Neural progenitor cell (in vitro differentiated cells): ENCODE data around the gene ANP32D. TPM values are rescaled to one million over a fixed set of nuclear protein-coding genes. Genes with fewer than 3 reads are reported as not detected.
"Not testable (repeated sequence)": the region's sequence is repeated elsewhere in the genome, so short reads cannot be mapped to it uniquely, and the experiment has no call there.

Experiments
- DNase-seq: peaks from one replicate; pipeline ENCODE4 v3.0.0-alpha.2; 2016; ENCODE audit warnings: low spot score
- H2AFZ ChIP-seq: fragments of 200-600 bp; sonication (generic); replicated peaks from 2 replicates; pipeline ENCODE4 v1.6.1; 2016; ENCODE audit warnings: antibody characterized with exemption
- H3F3A ChIP-seq: fragments of 200-600 bp; sonication (generic); 2 replicates; pipeline ENCODE4 v1.6.1; 2016; ENCODE audit warnings: antibody characterized with exemption, low read depth
- H3K27ac ChIP-seq: fragments of 200-600 bp; sonication (generic); 2 replicates; pipeline ENCODE4 v1.5.1; 2016; ENCODE audit warnings: mild to moderate bottlenecking
- H3K27me3 ChIP-seq: fragments of 200-600 bp; sonication (generic); 2 replicates; pipeline ENCODE4 v1.6.1; 2016; ENCODE audit warnings: mild to moderate bottlenecking, moderate library complexity
- H3K36me3 ChIP-seq: fragments of 200-600 bp; sonication (generic); 2 replicates; pipeline ENCODE4 v1.5.1; 2016
- H3K4me1 ChIP-seq: fragments of 200-600 bp; sonication (generic); 2 replicates; pipeline ENCODE4 v1.6.1; 2016; ENCODE audit warnings: mixed run types
- H3K4me2 ChIP-seq: fragments of 200-600 bp; sonication (generic); 2 replicates; pipeline ENCODE4 v1.6.1; 2016
- H3K4me3 ChIP-seq: fragments of 200-600 bp; sonication (generic); 2 replicates; pipeline ENCODE4 v1.5.1; 2016
- H3K79me2 ChIP-seq: fragments of 200-600 bp; sonication (generic); 2 replicates; pipeline ENCODE4 v1.6.1; 2016; ENCODE audit warnings: low read depth
- H3K9ac ChIP-seq: fragments of 200-600 bp; sonication (generic); 2 replicates; pipeline ENCODE4 v1.6.1; 2016
- H3K9me3 ChIP-seq: fragments of 200-600 bp; sonication (generic); 2 replicates; pipeline ENCODE4 v1.5.1; 2016; ENCODE audit warnings: low read depth
- H4K20me1 ChIP-seq: fragments of 200-600 bp; sonication (generic); 2 replicates; pipeline ENCODE4 v1.6.1; 2016; ENCODE audit warnings: low read depth
- H3K27ac Mint-ChIP-seq: 3 replicates; pipeline ENCODE4 v1.8.0; 2021; ENCODE audit warnings: mixed read lengths
- H3K27me3 Mint-ChIP-seq: 2 replicates; pipeline ENCODE4 v1.8.0; 2022; ENCODE audit warnings: low read depth, mild to moderate bottlenecking, inconsistent platforms, moderate library complexity, mixed read lengths; ENCODE audit not compliant: insufficient read depth
- H3K36me3 Mint-ChIP-seq: 3 replicates; pipeline ENCODE4 v1.8.0; 2021; ENCODE audit warnings: mixed read lengths
- H3K4me1 Mint-ChIP-seq: 3 replicates; pipeline ENCODE4 v1.8.0; 2021; ENCODE audit warnings: mixed read lengths
- H3K4me3 Mint-ChIP-seq: 3 replicates; pipeline ENCODE4 v1.8.0; 2021; ENCODE audit warnings: mild to moderate bottlenecking, moderate library complexity, mixed read lengths
- H3K9me3 Mint-ChIP-seq: 3 replicates; pipeline ENCODE4 v1.8.0; 2020; ENCODE audit warnings: mixed read lengths
- EZH2 ChIP-seq: fragments of 200-600 bp; sonication (generic); IDR thresholded peaks from 2 replicates; pipeline ENCODE4 v1.6.1; 2017; ENCODE audit warnings: antibody characterized with exemption, mild to moderate bottlenecking, moderate library complexity
- EZH2phosphoT487 ChIP-seq: fragments of 200-600 bp; sonication (generic); IDR thresholded peaks from 2 replicates; pipeline ENCODE4 v1.6.1; 2017; ENCODE audit warnings: antibody characterized with exemption
- total RNA-seq: library from RNA; depleted of rRNA; stranded (reverse); fragments of >200 nt; gene quantifications from 2 replicates; pipeline ENCODE4 v1.2.3, GENCODE V29; 2015; ENCODE audit warnings: low replicate concordance
- TF ChIP-seq, protein P1 (sequence below): fragments of 200-600 bp; sonication (generic); IDR thresholded peaks from 2 replicates; pipeline ENCODE4 v1.5.1; 2017; ENCODE audit warnings: antibody characterized with exemption, mild to moderate bottlenecking

ANP32D gene
- total RNA-seq, 1 donor from 2014 or later: not detected

DNA sequence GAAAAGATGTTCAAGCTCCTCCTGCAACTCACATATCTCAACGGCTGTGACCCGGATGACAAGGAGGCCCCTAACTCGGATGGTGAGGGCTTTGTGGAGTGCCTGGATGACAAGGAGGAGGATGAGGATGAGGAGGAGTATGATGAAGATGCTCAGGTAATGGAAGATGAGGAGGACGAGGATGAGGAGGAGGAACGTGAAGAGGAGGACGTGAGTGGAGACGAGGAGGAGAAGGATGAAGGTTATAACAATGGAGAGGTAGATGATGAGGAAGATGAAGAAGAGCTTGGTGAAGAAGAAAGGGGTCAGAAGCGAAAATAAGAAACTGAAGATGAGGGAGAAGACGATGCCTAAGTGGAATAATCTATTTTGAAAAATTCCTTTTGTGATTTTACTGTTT, 702 bp downstream of the ANP32D start:
- Histone ChIP-seq H2AFZ (no peak overlapping the region), H3K9ac (no peak overlapping the region), H3K27ac (no peak overlapping the region), H4K20me1 (no peaks in the 10 kb centered on the region), H3K79me2 (no peaks in the 10 kb centered on the region), H3F3A (no peaks in the 10 kb centered on the region), H3K9me3 (no peaks in the 10 kb centered on the region), H3K4me3 (no peak overlapping the region), H3K27me3 (no peaks in the 10 kb centered on the region), H3K36me3 (no peaks in the 10 kb centered on the region), H3K4me1 (no peaks in the 10 kb centered on the region), H3K4me2 (no peak overlapping the region)
- DNase-seq: no peak
- H3K4me1 Mint-ChIP-seq: no peaks in the 10 kb centered on the region
- TF ChIP-seq, protein P1, sequence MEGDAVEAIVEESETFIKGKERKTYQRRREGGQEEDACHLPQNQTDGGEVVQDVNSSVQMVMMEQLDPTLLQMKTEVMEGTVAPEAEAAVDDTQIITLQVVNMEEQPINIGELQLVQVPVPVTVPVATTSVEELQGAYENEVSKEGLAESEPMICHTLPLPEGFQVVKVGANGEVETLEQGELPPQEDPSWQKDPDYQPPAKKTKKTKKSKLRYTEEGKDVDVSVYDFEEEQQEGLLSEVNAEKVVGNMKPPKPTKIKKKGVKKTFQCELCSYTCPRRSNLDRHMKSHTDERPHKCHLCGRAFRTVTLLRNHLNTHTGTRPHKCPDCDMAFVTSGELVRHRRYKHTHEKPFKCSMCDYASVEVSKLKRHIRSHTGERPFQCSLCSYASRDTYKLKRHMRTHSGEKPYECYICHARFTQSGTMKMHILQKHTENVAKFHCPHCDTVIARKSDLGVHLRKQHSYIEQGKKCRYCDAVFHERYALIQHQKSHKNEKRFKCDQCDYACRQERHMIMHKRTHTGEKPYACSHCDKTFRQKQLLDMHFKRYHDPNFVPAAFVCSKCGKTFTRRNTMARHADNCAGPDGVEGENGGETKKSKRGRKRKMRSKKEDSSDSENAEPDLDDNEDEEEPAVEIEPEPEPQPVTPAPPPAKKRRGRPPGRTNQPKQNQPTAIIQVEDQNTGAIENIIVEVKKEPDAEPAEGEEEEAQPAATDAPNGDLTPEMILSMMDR: no peak
- TF ChIP-seq EZH2: no peak
- no peak for TF ChIP-seq EZH2phosphoT487
- H3K4me3 Mint-ChIP-seq: no peak overlapping the region
- H3K9me3 Mint-ChIP-seq: peaks cover 38% of the 10 kb centered on the region
- H3K27me3 Mint-ChIP-seq: peaks cover 5% of the 10 kb centered on the region
- no peak overlapping the region for H3K27ac Mint-ChIP-seq
- H3K36me3 Mint-ChIP-seq: peaks cover 3% of the 10 kb centered on the region

DNA sequence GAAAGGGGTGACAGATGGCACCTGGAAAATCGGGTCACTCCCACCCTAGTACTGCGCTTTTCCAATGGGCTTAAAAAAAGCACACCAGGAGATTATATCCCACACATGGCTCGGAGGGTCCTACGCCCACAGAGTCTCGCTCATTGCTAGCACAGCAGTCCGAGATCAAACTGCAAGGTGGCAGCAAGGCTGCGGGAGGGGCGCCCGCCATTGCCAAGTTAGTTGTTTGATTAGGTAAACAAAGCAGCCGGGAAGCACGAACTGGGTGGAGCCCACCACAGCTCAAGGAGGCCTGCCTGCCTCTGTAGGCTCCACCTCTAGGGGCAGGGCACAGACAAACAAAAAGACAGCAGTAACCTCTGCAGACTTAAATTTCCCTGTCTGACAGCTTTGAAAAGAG, 2.1 kb downstream of the ANP32D start:
- not testable (repeated sequence) for H3K27me3 Mint-ChIP-seq, H3K4me2 ChIP-seq, H3K27me3 ChIP-seq, H3F3A ChIP-seq, H3K9me3 ChIP-seq, H2AFZ ChIP-seq, H3K27ac Mint-ChIP-seq, H4K20me1 ChIP-seq, H3K36me3 ChIP-seq, DNase-seq, H3K4me3 Mint-ChIP-seq, H3K36me3 Mint-ChIP-seq, H3K4me3 ChIP-seq, H3K4me1 Mint-ChIP-seq, H3K4me1 ChIP-seq, H3K27ac ChIP-seq, H3K9ac ChIP-seq, H3K79me2 ChIP-seq
- H3K9me3 Mint-ChIP-seq: peaks cover 28% of the 10 kb centered on the region

DNA sequence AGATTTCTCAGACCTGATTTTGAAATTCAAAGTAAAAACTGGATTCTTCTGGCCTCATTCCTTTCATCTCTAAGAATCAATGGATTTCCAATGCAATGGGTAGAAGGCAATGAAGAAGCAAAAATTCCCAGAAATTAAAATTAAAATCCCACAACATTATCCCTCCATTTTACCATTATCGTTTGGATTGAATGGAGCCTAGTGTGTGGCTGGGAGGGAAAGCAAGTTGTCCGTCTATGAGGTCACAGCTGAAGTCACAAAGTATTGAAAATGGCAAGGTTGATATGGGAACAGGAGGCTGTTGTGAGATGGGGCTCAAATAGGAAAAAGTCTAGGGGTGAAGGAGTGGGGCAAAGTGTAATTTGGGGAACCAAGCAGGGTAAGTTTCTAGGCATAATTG, 9.8 kb downstream of the ANP32D start, which contains the start of gene C12orf54:
Gene C12orf54, plus strand, starts transcription at position 301 of the 400 bp plus-strand sequence. CDS start 799 bp downstream, outside the sequence.
- no peaks in the 10 kb centered on the region for H3K9me3 ChIP-seq
- no peaks in the 10 kb centered on the region for H3K9me3 Mint-ChIP-seq

DNA sequence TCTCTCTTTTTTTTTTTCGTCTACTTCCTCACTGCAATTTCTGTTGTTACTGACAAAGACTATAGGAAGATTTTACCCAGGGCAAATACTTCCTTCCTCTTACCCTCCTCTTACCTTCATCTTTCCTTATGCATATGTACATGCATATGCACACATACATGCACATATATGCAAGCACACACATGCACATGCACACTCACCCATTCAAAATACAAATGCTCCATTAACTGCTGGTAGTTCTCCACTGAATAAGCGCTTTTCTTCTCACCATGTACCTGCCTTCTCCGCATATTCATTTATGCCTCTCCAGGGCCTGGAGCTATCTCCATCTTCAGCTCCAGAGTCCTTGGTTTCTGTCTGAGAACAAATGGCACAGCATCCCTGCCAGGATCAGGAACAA, 10.6 kb downstream of the ANP32D start:
- H3K4me3 ChIP-seq: no peak overlapping the region
- no peak overlapping the region for H3K27ac Mint-ChIP-seq
- no peak overlapping the region for H3K4me2 ChIP-seq
- no peak overlapping the region for H2AFZ ChIP-seq
- H3K4me3 Mint-ChIP-seq: no peak overlapping the region
- no peaks in the 10 kb centered on the region for H3K79me2 ChIP-seq
- no peaks in the 10 kb centered on the region for H3K9me3 ChIP-seq
- H3K27me3 Mint-ChIP-seq: no peaks in the 10 kb centered on the region
- H3K9me3 Mint-ChIP-seq: no peaks in the 10 kb centered on the region
- no peak overlapping the region for H3K9ac ChIP-seq
- H3K4me1 ChIP-seq: no peaks in the 10 kb centered on the region
- H3K27ac ChIP-seq: no peak overlapping the region
- no peaks in the 10 kb centered on the region for H3K27me3 ChIP-seq
- no peaks in the 10 kb centered on the region for H4K20me1 ChIP-seq
- no peak for TF ChIP-seq EZH2phosphoT487
- no peak for TF ChIP-seq EZH2
- TF ChIP-seq, protein P1: no peak
- no peaks in the 10 kb centered on the region for H3F3A ChIP-seq
- no peaks in the 10 kb centered on the region for H3K4me1 Mint-ChIP-seq
- no peaks in the 10 kb centered on the region for H3K36me3 ChIP-seq
- no peak for DNase-seq
- no peaks in the 10 kb centered on the region for H3K36me3 Mint-ChIP-seq

More for the DNA sequence above, 9.8 kb downstream of the ANP32D start, which contains the start of gene C12orf54:
- Histone ChIP-seq H3K27ac (no peak within 1 kb of the TSS), H3K79me2 (no peaks in the 10 kb centered on the region), H3K4me2 (no peak within 1 kb of the TSS), H2AFZ (no peak within 1 kb of the TSS), H3K36me3 (no peaks in the 10 kb centered on the region), H3K9ac (no peak within 1 kb of the TSS), H3K4me3 (no peak within 1 kb of the TSS), H4K20me1 (no peaks in the 10 kb centered on the region), H3K27me3 (no peaks in the 10 kb centered on the region), H3K4me1 (no peaks in the 10 kb centered on the region), H3F3A (no peaks in the 10 kb centered on the region)
- no peak within 1 kb of the TSS for H3K27ac Mint-ChIP-seq
- no peak for DNase-seq
- no peak within 1 kb of the TSS for H3K4me3 Mint-ChIP-seq
- TF ChIP-seq EZH2: no peak
- TF ChIP-seq EZH2phosphoT487: no peak
- TF ChIP-seq, protein P1: no peak
- H3K4me1 Mint-ChIP-seq: no peaks in the 10 kb centered on the region
- no peaks in the 10 kb centered on the region for H3K36me3 Mint-ChIP-seq
- no peaks in the 10 kb centered on the region for H3K27me3 Mint-ChIP-seq
